Immature natural killer cell (primary cell): ENCODE measurements around the gene ECSCR. TPM values are rescaled to one million over a fixed set of nuclear protein-coding genes. Genes with fewer than 3 reads are reported as not detected.

Experiments
- DNase-seq, 3 donors: peaks; one replicate each; pipeline ENCODE4 v3.0.0; 2022; ENCODE audit warnings: mixed read lengths in 1 of 3
- H3K27ac Mint-ChIP-seq, 6 donors: one replicate each; pipeline ENCODE4 v1.8.0; 2020; ENCODE audit warnings: mixed read lengths in 6 of 6, mild to moderate bottlenecking in 5 of 6, inconsistent platforms in 4 of 6, moderate library complexity in 3 of 6
- H3K27me3 Mint-ChIP-seq, 3 donors: one replicate each; pipeline ENCODE4 v1.8.0; 2020 to 2021; ENCODE audit warnings: low read depth in 3 of 3, mild to moderate bottlenecking in 3 of 3, mixed read lengths in 3 of 3, moderate library complexity in 3 of 3, inconsistent platforms in 1 of 3
- H3K36me3 Mint-ChIP-seq, 3 donors: one replicate each; pipeline ENCODE4 v1.8.0; 2020; ENCODE audit warnings: mixed read lengths in 3 of 3, inconsistent platforms in 2 of 3, mild to moderate bottlenecking in 2 of 3
- H3K4me1 Mint-ChIP-seq, 2 donors: one replicate each; pipeline ENCODE4 v1.8.0; 2020; ENCODE audit warnings: inconsistent platforms in 2 of 2, mild to moderate bottlenecking in 2 of 2, mixed read lengths in 2 of 2, moderate library complexity in 1 of 2
- H3K4me3 Mint-ChIP-seq, 5 donors: one replicate each; pipeline ENCODE4 v1.8.0; 2020; ENCODE audit warnings: mild to moderate bottlenecking in 5 of 5, mixed read lengths in 5 of 5, inconsistent platforms in 3 of 5, moderate library complexity in 3 of 5
- H3K9me3 Mint-ChIP-seq, 6 donors: one replicate each; pipeline ENCODE4 v1.8.0; 2020; ENCODE audit warnings: mild to moderate bottlenecking in 6 of 6, mixed read lengths in 6 of 6, inconsistent platforms in 4 of 6, moderate library complexity in 3 of 6
- polyA plus RNA-seq, 3 donors: library from polyadenylated mRNA; unstranded; fragments of 300-500 nt; fragmentation: Illumina TruSeq; gene quantifications; one replicate each; pipeline ENCODE4 v1.2.3, GENCODE V29; 2021

ECSCR gene
- polyA plus RNA-seq, 3 donors from 2014 or later: 0.73 TPM; not detected in 2

- H3K4me1 Mint-ChIP-seq: peaks cover 4 to 7% of the 10 kb centered on the region in 2 donors
- H3K36me3 Mint-ChIP-seq: peaks cover 12 to 40% (median 27%) of the 10 kb centered on the region in 3 donors
- no peak for DNase-seq
- H3K9me3 Mint-ChIP-seq: no peaks in the 10 kb centered on the region
- H3K27me3 Mint-ChIP-seq: no peaks in the 10 kb centered on the region
- no peak overlapping the region for H3K4me3 Mint-ChIP-seq
- H3K27ac Mint-ChIP-seq: no peak overlapping the region
These were observed 37.0 kb downstream of the ECSCR start for GRCh38 chr5:139425497-139425896.

GRCh38 chr5:139422307-139422893 is 40.1 kb downstream of the ECSCR start:
- peaks cover 12 to 45% (median 30%) of the 10 kb centered on the region in 3 donors for H3K36me3 Mint-ChIP-seq
- H3K27me3 Mint-ChIP-seq: no peaks in the 10 kb centered on the region
- no peaks in the 10 kb centered on the region for H3K9me3 Mint-ChIP-seq
- H3K27ac Mint-ChIP-seq: peak overlapping the region in 1 of 6 donors; percentile 77
- H3K4me3 Mint-ChIP-seq: no peak overlapping the region
- peaks cover 4 to 7% of the 10 kb centered on the region in 2 donors for H3K4me1 Mint-ChIP-seq
- DNase-seq: peak; percentile 69 to 77 (median 71)

GRCh38 chr5:139419226-139420192 is 43.0 kb downstream of the ECSCR start:
- H3K27ac Mint-ChIP-seq: peak overlapping the region in 2 of 6 donors; percentile 22 to 58

GRCh38 chr5:139418793-139419192 is 43.8 kb downstream of the ECSCR start:
- peaks cover 5 to 29% (median 21%) of the 10 kb centered on the region in 3 donors for H3K36me3 Mint-ChIP-seq
- H3K27ac Mint-ChIP-seq: no peak overlapping the region

More at GRCh38 chr5:139419226-139420192, 43.0 kb downstream of the ECSCR start:
- no peak for DNase-seq
- peaks cover 4 to 7% of the 10 kb centered on the region in 2 donors for H3K4me1 Mint-ChIP-seq
- H3K4me3 Mint-ChIP-seq: no peak overlapping the region
- no peaks in the 10 kb centered on the region for H3K9me3 Mint-ChIP-seq
- peaks cover 5 to 31% (median 27%) of the 10 kb centered on the region in 3 donors for H3K36me3 Mint-ChIP-seq
- no peaks in the 10 kb centered on the region for H3K27me3 Mint-ChIP-seq

GRCh38 chr5:139417214-139417613 is 45.3 kb downstream of the ECSCR start:
- Mint-ChIP-seq H3K4me3 (no peak overlapping the region), H3K4me1 (peaks cover under 1 to 3% of the 10 kb centered on the region in 2 donors), H3K27ac (no peak overlapping the region), H3K27me3 (no peaks in the 10 kb centered on the region), H3K9me3 (no peaks in the 10 kb centered on the region), H3K36me3 (peaks cover 2 to 28% (median 19%) of the 10 kb centered on the region in 3 donors)
- DNase-seq: no peak

More at GRCh38 chr5:139418793-139419192, 43.8 kb downstream of the ECSCR start:
- no peak for DNase-seq
- Mint-ChIP-seq H3K4me1 (peaks cover 4 to 7% of the 10 kb centered on the region in 2 donors), H3K9me3 (no peaks in the 10 kb centered on the region), H3K27me3 (no peaks in the 10 kb centered on the region), H3K4me3 (no peak overlapping the region)

- no peaks in the 10 kb centered on the region for H3K9me3 Mint-ChIP-seq
- no peak for DNase-seq
These were observed 45.9 kb downstream of the ECSCR start for GRCh38 chr5:139416651-139417050.

GRCh38 chr5:139415869-139416268 is 46.7 kb downstream of the ECSCR start:
- H3K27ac Mint-ChIP-seq: no peak overlapping the region
- no peaks in the 10 kb centered on the region for H3K9me3 Mint-ChIP-seq
- H3K36me3 Mint-ChIP-seq: peaks cover 0 to 26% (median 17%) of the 10 kb centered on the region in 3 donors
- H3K4me3 Mint-ChIP-seq: no peak overlapping the region
- H3K27me3 Mint-ChIP-seq: no peaks in the 10 kb centered on the region
- DNase-seq: no peak
- H3K4me1 Mint-ChIP-seq: no peaks in the 10 kb centered on the region

More at GRCh38 chr5:139416651-139417050, 45.9 kb downstream of the ECSCR start:
- peaks cover 0 to 26% (median 17%) of the 10 kb centered on the region in 3 donors for H3K36me3 Mint-ChIP-seq
- H3K27ac Mint-ChIP-seq: no peak overlapping the region
- no peak overlapping the region for H3K4me3 Mint-ChIP-seq
- no peaks in the 10 kb centered on the region for H3K27me3 Mint-ChIP-seq
- H3K4me1 Mint-ChIP-seq: no peaks in the 10 kb centered on the region

- no peak overlapping the region for H3K27ac Mint-ChIP-seq
- H3K36me3 Mint-ChIP-seq: peaks cover 0 to 26% (median 17%) of the 10 kb centered on the region in 3 donors
- H3K27me3 Mint-ChIP-seq: no peaks in the 10 kb centered on the region
- no peak for DNase-seq
- H3K9me3 Mint-ChIP-seq: no peaks in the 10 kb centered on the region
- H3K4me3 Mint-ChIP-seq: no peak overlapping the region
- H3K4me1 Mint-ChIP-seq: no peaks in the 10 kb centered on the region
These were observed 47.2 kb downstream of the ECSCR start for GRCh38 chr5:139415221-139415861.

- no peak overlapping the region for H3K4me3 Mint-ChIP-seq
- no peaks in the 10 kb centered on the region for H3K27me3 Mint-ChIP-seq
- DNase-seq: no peak
- H3K9me3 Mint-ChIP-seq: no peaks in the 10 kb centered on the region
- no peaks in the 10 kb centered on the region for H3K4me1 Mint-ChIP-seq
- peaks cover 0 to 23% (median 17%) of the 10 kb centered on the region in 3 donors for H3K36me3 Mint-ChIP-seq
- no peak overlapping the region for H3K27ac Mint-ChIP-seq
These were observed 47.9 kb downstream of the ECSCR start for GRCh38 chr5:139414581-139415130.

GRCh38 chr5:139413963-139414362 is 48.6 kb downstream of the ECSCR start:
- H3K27me3 Mint-ChIP-seq: no peaks in the 10 kb centered on the region
- no peaks in the 10 kb centered on the region for H3K9me3 Mint-ChIP-seq
- no peak for DNase-seq
- H3K4me1 Mint-ChIP-seq: no peaks in the 10 kb centered on the region
- no peak overlapping the region for H3K4me3 Mint-ChIP-seq
- peaks cover 0 to 19% (median 16%) of the 10 kb centered on the region in 3 donors for H3K36me3 Mint-ChIP-seq
- H3K27ac Mint-ChIP-seq: no peak overlapping the region

- no peak overlapping the region for H3K27ac Mint-ChIP-seq
- no peaks in the 10 kb centered on the region for H3K4me1 Mint-ChIP-seq
- H3K4me3 Mint-ChIP-seq: no peak overlapping the region
- no peaks in the 10 kb centered on the region for H3K9me3 Mint-ChIP-seq
- no peaks in the 10 kb centered on the region for H3K27me3 Mint-ChIP-seq
- H3K36me3 Mint-ChIP-seq: peaks cover 0 to 13% (median 9%) of the 10 kb centered on the region in 3 donors
- DNase-seq: no peak
These were observed 49.4 kb downstream of the ECSCR start for GRCh38 chr5:139413153-139413552.

- H3K36me3 Mint-ChIP-seq: peaks cover 0 to 14% (median 10%) of the 10 kb centered on the region in 3 donors
These were observed 51.3 kb downstream of the ECSCR start for GRCh38 chr5:139410993-139411828.

More at GRCh38 chr5:139410993-139411828, 51.3 kb downstream of the ECSCR start:
- DNase-seq: no peak
- no peaks in the 10 kb centered on the region for H3K9me3 Mint-ChIP-seq
- no peak overlapping the region for H3K4me3 Mint-ChIP-seq
- H3K4me1 Mint-ChIP-seq: no peaks in the 10 kb centered on the region
- no peak overlapping the region for H3K27ac Mint-ChIP-seq
- peaks cover 0 to 1% (median 0%) of the 10 kb centered on the region in 3 donors for H3K27me3 Mint-ChIP-seq
